Dermis blood vessel endothelial cell (primary cell): ENCODE measurements around the gene GGT7. TPM values are rescaled to one million over a fixed set of nuclear protein-coding genes. Genes with fewer than 3 reads are reported as not detected.
"Not testable (repeated sequence)": the region's sequence is repeated elsewhere in the genome, so short reads cannot be mapped to it uniquely, and the experiment has no call there.

Source experiments
- DNase-seq: peaks from one replicate; pipeline ENCODE4 v3.0.0; 2010
- total RNA-seq: library from RNA; depleted of rRNA; stranded (reverse); fragments of >200 nt; gene quantifications from 2 replicates; pipeline ENCODE4 v1.2.3, GENCODE V29; 2014

Gene GGT7
- total RNA-seq, 1 donor from 2014 or later = 4.4 TPM

GRCh38 chr20:34883087-34883688 lies 10.5 kb upstream of the GGT7 start:
- DNase-seq = no peak

DNA sequence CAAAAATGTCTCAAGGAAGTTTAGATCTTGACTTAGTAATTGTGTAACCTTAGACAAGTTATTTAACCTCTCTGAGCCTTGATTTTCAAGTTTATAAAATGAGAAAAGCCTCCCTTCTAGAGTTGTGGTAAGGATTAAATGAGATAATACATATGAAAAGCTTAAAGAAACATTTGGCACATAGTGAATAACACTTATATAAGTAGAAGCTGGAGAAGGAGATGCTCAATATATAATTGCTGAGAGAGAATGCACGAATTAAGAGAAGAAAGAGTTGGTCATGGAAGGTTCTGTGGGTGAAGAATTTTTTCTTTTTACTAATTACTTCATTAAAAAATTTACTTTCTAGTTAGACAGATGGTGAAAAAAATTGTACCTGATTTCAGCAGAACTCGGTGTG lies 9.0 kb upstream of the GGT7 start:
- no peak for DNase-seq

GRCh38 chr20:34880971-34881370 lies 8.3 kb upstream of the GGT7 start:
- not testable (repeated sequence) for DNase-seq

- no peak for DNase-seq
These were observed 7.7 kb upstream of the GGT7 start for GRCh38 chr20:34880215-34880850.

DNA sequence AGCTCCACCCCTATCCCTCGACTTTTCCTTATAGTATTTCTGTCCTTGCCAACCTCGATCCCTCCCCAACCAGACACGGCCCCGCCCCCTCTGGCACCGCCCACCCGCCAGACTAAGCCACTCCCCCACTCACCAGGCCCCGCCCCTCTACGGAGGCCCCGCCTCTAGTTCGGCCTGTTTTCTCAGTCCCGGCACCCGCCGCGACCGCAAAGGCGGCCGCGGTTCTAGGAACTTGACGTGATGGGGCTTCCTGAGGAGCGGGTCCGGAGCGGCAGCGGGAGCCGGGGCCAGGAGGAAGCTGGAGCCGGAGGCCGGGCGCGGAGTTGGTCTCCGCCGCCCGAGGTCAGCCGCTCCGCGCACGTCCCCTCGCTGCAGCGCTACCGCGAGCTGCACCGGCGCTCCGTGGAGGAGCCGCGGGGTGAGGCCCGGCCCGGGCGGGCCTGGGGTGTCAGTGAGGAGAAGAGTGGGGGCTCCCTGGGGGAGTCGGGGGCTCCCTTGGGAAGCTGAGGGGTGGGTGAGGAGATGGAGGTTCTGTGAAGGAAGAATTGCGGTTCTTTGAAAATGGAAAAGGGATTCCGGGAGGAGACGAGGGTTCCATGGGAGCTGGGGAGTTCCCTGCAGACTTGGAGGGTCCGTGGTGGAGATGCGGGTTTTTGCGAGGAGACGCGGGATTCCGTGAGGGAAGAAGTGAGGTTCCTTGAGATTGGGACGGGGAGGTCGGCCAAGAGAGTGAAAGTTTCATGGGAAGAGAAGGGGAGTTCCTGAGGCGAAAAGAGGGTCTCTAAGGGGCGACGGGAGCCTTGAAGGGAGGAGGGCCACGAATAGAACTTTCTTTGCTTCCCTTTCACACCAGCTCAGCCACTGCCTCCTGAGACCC lies 4.0 kb upstream of the GGT7 start, which contains the start of gene ACSS2:
TSS of gene ACSS2 (plus strand) at position 207 of the 877 bp plus-strand sequence. CDS start at position 241, 34 bp downstream.
- peak; percentile 39 for DNase-seq

GRCh38 chr20:34875642-34876405 lies 3.2 kb upstream of the GGT7 start:
- DNase-seq = peak; percentile 99

DNA sequence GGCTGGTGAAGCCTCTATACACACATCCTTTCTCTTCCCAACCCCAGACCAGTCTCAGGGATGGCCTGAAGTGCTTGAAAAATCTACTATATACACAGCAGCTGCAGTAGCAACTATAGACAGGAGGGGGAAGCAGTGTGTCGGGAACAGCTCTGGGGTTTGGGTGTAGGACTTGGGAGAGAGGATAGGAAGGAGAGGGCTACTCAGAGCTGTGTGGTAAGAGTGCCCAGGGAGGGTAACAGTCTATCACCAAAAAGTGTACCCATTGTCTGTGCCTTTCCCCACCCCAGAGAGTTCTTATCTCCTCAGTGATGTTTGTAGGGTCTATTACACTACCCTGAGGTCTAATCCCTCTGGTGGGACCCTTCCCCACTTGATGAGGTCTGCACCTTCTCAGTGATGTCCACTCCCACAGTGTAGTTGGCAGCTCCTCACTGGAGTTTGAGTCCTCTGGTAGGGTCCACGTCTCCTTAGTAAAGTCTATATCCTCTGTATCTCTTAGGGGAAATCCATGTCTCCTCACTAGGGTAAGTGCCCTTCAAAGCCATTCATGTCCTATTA lies 1.5 kb upstream of the GGT7 start:
- DNase-seq = peak; percentile 93

DNA sequence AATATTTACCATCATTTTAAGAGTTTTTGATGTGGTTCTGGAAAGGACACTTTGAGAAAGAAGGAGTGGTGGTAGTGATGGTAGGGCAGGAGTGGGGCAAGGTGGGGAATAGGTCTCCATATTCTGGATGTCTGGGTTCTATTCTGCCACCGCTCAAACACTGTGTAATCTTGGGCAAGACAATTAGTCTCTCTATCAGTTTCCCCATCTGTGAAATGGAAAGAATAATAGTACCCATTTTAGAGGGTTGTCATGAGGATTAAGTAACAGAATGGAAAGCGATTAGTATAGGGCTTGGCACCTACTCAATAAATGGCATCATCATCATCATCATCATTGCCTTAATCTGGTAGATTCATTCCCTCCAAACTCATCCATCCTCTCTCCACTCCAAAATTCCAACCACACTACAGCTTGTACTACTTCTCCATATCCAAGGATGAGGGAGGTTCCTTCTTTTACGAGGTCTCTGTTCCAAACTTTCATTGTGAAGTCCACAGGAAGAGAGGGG lies 982 bp upstream of the GGT7 start:
- no peak for DNase-seq

DNA sequence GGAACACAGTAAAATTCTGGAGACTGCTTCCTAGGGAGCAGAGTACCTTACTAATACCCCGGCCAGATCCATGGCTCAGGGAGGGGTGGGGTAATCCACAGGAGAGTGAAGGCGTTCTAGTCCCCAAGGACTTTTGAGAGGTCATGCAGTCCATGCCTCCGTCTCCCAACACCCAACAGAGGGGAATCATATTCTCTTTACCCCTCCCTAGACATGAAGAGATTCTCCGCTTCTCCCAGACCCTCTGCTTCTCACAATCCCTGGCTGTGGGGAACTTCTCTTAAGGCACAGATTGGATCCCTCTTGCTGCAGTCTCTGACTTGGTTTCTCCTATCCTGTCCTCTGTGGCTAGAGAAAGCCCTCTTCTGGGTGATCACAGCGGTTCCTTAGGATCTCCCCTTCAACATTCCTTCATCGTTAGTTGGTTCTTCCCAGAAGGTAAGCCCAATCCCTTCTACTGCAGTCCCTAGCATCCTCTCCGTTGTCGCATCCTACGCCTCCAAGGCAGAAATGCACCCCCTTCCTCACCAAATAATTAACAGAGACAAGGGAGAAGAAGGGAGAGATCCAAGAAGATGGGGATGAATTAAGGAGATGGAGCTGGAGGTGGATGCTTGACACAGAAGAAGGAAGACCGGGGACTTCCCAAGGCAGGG lies 562 bp downstream of the GGT7 start:
- no peak for DNase-seq

DNA sequence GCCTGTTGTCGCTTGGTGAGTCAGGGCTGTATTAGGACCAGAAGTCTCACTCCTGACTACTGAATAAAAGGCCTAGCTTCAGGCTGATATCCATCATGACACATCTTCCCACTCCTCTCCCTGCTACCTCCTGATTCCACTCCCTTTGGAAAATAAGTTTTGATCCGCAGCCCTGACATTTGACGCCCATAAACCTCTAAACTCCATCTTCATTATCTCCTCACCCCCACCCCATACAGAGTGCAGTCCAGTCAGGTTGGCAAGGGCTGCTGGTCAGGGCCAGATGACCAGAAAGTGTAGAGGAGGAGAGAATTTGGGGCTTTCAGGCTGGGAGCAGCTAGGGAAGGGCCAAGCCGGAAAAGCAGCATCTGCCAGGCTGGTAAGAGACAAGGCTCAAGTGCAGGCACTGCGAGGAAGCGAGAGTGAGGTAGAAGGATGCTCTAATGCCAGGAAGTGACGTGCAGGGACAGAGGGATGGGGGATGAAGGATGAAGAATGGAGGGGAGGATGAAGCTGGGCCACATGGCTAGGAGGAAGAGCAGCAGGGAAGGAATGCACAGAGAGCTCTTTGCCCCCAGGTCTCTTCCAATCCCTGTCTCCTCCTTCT lies 1.2 kb downstream of the GGT7 start:
- no peak for DNase-seq

DNA sequence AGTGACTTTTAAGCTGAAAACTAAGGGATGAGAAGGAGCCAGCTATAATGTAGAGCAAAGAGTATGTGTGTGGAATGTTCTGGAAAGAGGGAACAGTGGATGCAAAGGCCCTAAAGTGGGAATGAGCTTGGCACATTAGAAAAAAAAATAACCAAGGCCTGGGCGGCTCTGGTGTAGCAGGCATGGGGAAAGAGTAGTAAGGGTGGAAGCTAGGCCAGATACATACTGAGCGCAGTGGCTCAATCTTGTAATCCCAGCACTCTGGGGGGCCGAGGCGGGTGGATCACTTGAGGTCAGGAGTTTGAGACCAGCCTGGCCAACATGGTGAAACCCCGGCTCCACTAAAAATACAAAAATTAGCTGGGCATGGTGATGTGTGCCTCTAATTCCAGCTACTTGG lies 8.4 kb downstream of the GGT7 start:
- no peak for DNase-seq

- no peak for DNase-seq
These were observed 9.2 kb downstream of the GGT7 start for GRCh38 chr20:34863421-34863965.

GRCh38 chr20:34862724-34863123 lies 9.9 kb downstream of the GGT7 start:
- no peak for DNase-seq

- no peak for DNase-seq
These were observed 11.1 kb downstream of the GGT7 start for GRCh38 chr20:34861386-34862084.

- DNase-seq = no peak
These were observed 12.7 kb downstream of the GGT7 start for GRCh38 chr20:34859826-34860545.

DNA sequence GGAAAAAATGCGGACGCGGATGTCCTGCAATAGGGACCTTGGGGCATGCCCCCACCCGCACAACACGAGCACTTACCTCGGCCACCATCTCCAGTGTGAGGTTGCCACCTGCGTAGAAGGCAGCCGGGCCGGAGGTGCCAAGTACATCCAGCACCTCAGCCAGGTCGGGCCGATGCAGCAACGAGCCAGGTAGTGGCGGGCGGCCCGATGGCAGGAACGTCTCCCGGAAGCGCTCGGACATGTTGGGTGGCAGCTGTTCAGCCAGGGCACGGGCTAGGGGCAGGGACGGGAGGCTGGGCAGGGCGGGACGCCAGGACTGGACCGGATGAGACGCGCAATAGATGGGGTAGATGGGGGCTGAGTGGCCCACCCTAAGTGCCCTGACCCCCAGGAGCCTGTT lies 13.3 kb downstream of the GGT7 start:
- DNase-seq = no peak

- no peak for DNase-seq
These were observed 20.4 kb downstream of the GGT7 start for GRCh38 chr20:34852298-34852697.

DNA sequence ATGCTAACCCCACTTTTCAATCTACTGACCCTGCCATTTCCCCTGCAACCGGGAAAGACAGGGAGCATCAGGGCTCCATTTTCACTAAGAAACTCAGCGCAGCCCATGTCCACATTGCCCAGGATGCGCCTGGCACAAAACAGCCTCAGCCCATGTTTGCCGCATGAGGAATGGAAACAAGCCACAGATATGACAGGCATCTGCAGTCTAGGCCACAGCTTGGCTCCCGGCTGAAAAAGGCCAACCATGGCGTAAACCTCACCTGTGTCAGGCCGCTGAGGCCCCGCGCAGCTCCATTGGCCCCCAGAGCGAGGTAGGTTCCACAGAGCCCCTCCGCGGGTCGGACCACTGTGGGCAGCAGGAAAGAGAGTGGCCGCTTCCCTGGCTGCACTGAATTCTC lies 21.7 kb downstream of the GGT7 start:
- no peak for DNase-seq

DNA sequence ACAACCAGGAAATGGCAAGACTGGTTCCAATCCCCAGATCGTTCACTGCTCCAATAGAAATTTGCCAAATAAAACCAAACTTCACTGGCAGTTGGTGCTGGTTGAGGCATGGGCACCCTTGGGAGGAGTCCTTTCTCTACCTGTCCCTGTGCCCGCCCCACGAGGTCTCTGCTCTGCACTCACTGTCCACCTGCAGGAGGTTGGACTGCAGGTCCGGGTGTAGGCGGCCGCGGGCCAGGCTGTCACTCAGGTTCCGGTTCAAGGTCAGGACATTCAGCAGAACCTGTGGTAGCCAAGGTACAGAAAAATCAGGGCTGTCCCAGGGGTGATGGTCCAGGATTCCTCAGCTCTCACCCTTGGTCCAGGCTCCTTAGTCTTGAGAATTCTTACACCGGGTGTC lies 22.9 kb downstream of the GGT7 start:
- no peak for DNase-seq

GRCh38 chr20:34848597-34848996 lies 24.1 kb downstream of the GGT7 start:
- DNase-seq = no peak
